DND-41 (cell line): ENCODE measurements around the gene CAPG.
"Not testable (repeated sequence)": the region's sequence is repeated elsewhere in the genome, so short reads cannot be mapped to it uniquely, and the experiment has no call there.

ENCODE experiments used
- ATAC-seq: fragments of 200-7000 bp; cut with Tn5 transposase; 3 replicates; pipeline ENCODE4 v1.9.1; 2021; ENCODE audit warnings: low read depth; ENCODE audit not compliant: insufficient read depth
- DNase-seq: peaks from one replicate; pipeline ENCODE4 v3.0.0-alpha.2; 2020
- H2AFZ ChIP-seq: 2 replicates; pipeline ENCODE4 v1.6.0; 2012; ENCODE audit warnings: low read depth, low read length
- H3K27ac ChIP-seq: 2 replicates; pipeline ENCODE4 v1.5.1; 2012; ENCODE audit warnings: low read length, inconsistent platforms
- H3K27me3 ChIP-seq: fragments of 200-600 bp; sonication (generic); 2 replicates; pipeline ENCODE4 v1.6.0; 2012; ENCODE audit warnings: low read length, mild to moderate bottlenecking, inconsistent platforms; ENCODE audit not compliant: insufficient read depth, poor library complexity
- H3K36me3 ChIP-seq: 2 replicates; pipeline ENCODE4 v1.5.1; 2012; ENCODE audit warnings: low read length, inconsistent platforms; ENCODE audit not compliant: insufficient read depth
- H3K4me1 ChIP-seq: 2 replicates; pipeline ENCODE4 v1.5.1; 2012; ENCODE audit warnings: mild to moderate bottlenecking, low read length; ENCODE audit not compliant: insufficient read depth
- H3K4me2 ChIP-seq: 2 replicates; pipeline ENCODE4 v1.6.0; 2012; ENCODE audit warnings: mild to moderate bottlenecking, moderate library complexity, low read length, inconsistent platforms; ENCODE audit not compliant: insufficient read depth
- H3K4me3 ChIP-seq, 2 experiments: fragments of 200-600 bp in 1 of 2; shearing (Covaris generic) in 1 of 2; 2 replicates each; pipeline ENCODE4 v1.5.1; 2012 to 2016; ENCODE audit warnings: inconsistent platforms in 2 of 2, low read length in 2 of 2, mild to moderate bottlenecking in 2 of 2, low read depth in 1 of 2, moderate library complexity in 1 of 2
- H3K79me2 ChIP-seq: 2 replicates; pipeline ENCODE4 v1.6.0; 2012; ENCODE audit warnings: low read length, inconsistent platforms; ENCODE audit not compliant: insufficient read depth
- H3K9ac ChIP-seq: 2 replicates; pipeline ENCODE4 v1.6.0; 2012; ENCODE audit warnings: low read depth, mild to moderate bottlenecking, inconsistent platforms, low read length, moderate library complexity
- H3K9me3 ChIP-seq: 2 replicates; pipeline ENCODE4 v1.5.1; 2012; ENCODE audit warnings: low read length, moderate library complexity, mild to moderate bottlenecking, inconsistent platforms; ENCODE audit not compliant: insufficient read depth, severe bottlenecking
- H4K20me1 ChIP-seq: 2 replicates; pipeline ENCODE4 v1.6.0; 2012; ENCODE audit warnings: low read length; ENCODE audit not compliant: insufficient read depth
- EZH2 ChIP-seq: IDR thresholded peaks from 3 replicates; pipeline ENCODE4 v1.6.1; 2012; ENCODE audit warnings: borderline replicate concordance, low read depth, mild to moderate bottlenecking, moderate library complexity, low read length, inconsistent platforms; ENCODE audit not compliant: severe bottlenecking
- TF ChIP-seq, protein P1 (sequence below): IDR thresholded peaks from 2 replicates; pipeline ENCODE4 v1.5.1; 2012; ENCODE audit warnings: borderline replicate concordance, low read length, moderate library complexity, mild to moderate bottlenecking; ENCODE audit not compliant: poor library complexity, severe bottlenecking; ENCODE audit errors: extremely low read depth

CAPG gene

DNA sequence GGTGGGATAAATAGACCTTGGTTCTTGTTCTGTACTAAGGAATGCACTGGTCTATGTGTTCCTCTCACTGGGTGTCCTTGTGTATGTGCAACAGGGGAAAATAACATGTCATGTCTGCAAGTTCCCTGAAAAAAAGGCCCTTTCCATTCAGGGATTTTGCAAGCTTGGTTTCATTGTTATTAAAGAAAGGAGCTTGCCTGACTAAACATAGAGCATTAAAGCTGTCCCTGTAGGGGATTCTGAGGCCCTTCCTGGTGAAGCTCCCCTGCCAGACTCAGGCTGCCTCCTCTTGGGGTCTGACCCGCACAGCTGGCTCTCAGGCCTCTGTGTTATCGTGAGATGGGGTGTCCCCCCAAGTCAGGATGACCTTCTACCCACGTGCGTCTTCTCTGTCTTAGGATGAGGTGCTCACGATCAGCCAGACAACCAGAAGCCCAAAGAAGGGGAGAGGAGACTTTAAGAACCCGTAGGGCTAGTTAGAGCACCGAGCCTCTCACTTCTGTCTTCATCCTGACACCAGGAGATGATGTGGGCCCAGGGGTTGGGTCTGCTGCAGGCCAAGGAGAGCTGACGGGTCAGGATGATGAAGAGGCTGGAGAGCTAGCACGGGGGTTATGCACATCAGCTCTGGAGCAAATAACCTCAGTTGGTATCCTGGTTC is 21.2 kb downstream of the CAPG start:
- H2AFZ ChIP-seq = no peak overlapping the region
- H3K79me2 ChIP-seq = no peaks in the 10 kb centered on the region
- peaks cover 67% of the 10 kb centered on the region for H3K36me3 ChIP-seq
- no peak overlapping the region for H3K27ac ChIP-seq
- H3K9ac ChIP-seq = no peak overlapping the region
- no peak for DNase-seq
- H3K4me1 ChIP-seq = no peaks in the 10 kb centered on the region
- no peaks in the 10 kb centered on the region for H3K9me3 ChIP-seq
- H3K4me2 ChIP-seq = no peak overlapping the region
- no peaks in the 10 kb centered on the region for H3K27me3 ChIP-seq
- H4K20me1 ChIP-seq = no peaks in the 10 kb centered on the region
- ATAC-seq = no peak
- TF ChIP-seq, protein P1, sequence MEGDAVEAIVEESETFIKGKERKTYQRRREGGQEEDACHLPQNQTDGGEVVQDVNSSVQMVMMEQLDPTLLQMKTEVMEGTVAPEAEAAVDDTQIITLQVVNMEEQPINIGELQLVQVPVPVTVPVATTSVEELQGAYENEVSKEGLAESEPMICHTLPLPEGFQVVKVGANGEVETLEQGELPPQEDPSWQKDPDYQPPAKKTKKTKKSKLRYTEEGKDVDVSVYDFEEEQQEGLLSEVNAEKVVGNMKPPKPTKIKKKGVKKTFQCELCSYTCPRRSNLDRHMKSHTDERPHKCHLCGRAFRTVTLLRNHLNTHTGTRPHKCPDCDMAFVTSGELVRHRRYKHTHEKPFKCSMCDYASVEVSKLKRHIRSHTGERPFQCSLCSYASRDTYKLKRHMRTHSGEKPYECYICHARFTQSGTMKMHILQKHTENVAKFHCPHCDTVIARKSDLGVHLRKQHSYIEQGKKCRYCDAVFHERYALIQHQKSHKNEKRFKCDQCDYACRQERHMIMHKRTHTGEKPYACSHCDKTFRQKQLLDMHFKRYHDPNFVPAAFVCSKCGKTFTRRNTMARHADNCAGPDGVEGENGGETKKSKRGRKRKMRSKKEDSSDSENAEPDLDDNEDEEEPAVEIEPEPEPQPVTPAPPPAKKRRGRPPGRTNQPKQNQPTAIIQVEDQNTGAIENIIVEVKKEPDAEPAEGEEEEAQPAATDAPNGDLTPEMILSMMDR = no peak
- no peak for TF ChIP-seq EZH2
- H3K4me3 ChIP-seq = no peak overlapping the region

DNA sequence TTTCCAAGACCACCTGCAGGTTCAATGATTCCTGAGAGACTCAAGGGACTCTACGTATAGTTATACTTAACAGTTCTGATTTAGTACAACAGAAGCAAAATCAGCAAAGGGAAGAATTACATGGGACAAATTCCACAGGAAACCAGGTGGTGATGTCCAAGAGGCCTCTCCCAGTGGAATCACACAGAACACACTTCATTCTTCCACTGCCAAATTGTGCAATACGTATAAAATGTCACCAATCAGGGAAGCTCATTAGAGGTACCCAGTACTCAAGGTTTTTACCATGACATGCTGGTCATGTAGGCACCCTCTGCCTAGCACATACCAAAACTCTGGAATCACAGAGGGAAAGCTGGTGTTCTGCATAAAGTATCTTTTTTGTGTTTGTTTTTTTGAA is 22.4 kb downstream of the CAPG start:
- H2AFZ ChIP-seq = no peak overlapping the region
- H3K9me3 ChIP-seq = no peaks in the 10 kb centered on the region
- no peak overlapping the region for H3K27ac ChIP-seq
- H3K4me1 ChIP-seq = no peaks in the 10 kb centered on the region
- H3K79me2 ChIP-seq = no peaks in the 10 kb centered on the region
- TF ChIP-seq EZH2 = no peak
- TF ChIP-seq, protein P1 = no peak
- H3K4me2 ChIP-seq = no peak overlapping the region
- H4K20me1 ChIP-seq = no peaks in the 10 kb centered on the region
- peaks cover 67% of the 10 kb centered on the region for H3K36me3 ChIP-seq
- H3K4me3 ChIP-seq = no peak overlapping the region
- no peak for ATAC-seq
- DNase-seq = no peak
- no peak overlapping the region for H3K9ac ChIP-seq
- no peaks in the 10 kb centered on the region for H3K27me3 ChIP-seq

GRCh38 chr2:85385746-85386145 is 24.4 kb downstream of the CAPG start:
- H3K9me3 ChIP-seq = peaks cover 2% of the 10 kb centered on the region
- peaks cover 50% of the 10 kb centered on the region for H3K36me3 ChIP-seq
- H3K27ac ChIP-seq = peak overlapping the region; percentile 34; the same call in 1 of the 2 replicates
- ATAC-seq (no peak), DNase-seq (no peak)
- TF ChIP-seq EZH2 = no peak
- TF ChIP-seq, protein P1 = no peak
- H3K9ac ChIP-seq = no peak overlapping the region
- H3K4me1 ChIP-seq = no peaks in the 10 kb centered on the region
- no peaks in the 10 kb centered on the region for H3K79me2 ChIP-seq
- H3K4me3 ChIP-seq = no peak overlapping the region
- no peaks in the 10 kb centered on the region for H3K27me3 ChIP-seq
- H2AFZ ChIP-seq = no peak overlapping the region
- H4K20me1 ChIP-seq = no peaks in the 10 kb centered on the region
- no peak overlapping the region for H3K4me2 ChIP-seq

DNA sequence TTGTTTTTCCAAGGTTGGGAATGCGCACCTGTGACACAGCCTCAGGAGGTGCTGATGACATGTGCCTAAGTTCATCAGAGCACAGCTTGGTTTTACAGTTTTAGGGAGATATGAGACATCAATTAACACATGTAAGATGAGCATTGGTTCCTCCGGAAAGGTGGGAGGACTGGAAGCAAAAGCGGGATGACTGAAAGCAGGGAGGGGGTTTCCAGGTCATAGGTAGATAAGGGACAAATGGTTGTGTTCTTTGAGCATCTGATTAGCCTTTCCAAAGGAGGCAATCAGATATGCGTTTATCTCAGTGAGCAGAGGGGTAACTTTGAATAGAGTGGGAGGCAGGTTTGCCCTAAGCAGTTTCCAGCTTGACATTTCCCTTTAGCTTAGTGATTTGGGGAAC is 26.3 kb downstream of the CAPG start:
- Histone ChIP-seq H4K20me1 (no peaks in the 10 kb centered on the region), H3K27ac (no peak overlapping the region), H3K4me3 (no peak overlapping the region), H3K79me2 (no peaks in the 10 kb centered on the region), H3K36me3 (peaks cover 50% of the 10 kb centered on the region), H3K4me2 (no peak overlapping the region), H2AFZ (no peak overlapping the region), H3K4me1 (no peaks in the 10 kb centered on the region), H3K9ac (no peak overlapping the region), H3K9me3 (peaks cover 15% of the 10 kb centered on the region), H3K27me3 (no peaks in the 10 kb centered on the region)
- no peak for TF ChIP-seq EZH2
- TF ChIP-seq, protein P1 = no peak
- DNase-seq (no peak), ATAC-seq (no peak)

DNA sequence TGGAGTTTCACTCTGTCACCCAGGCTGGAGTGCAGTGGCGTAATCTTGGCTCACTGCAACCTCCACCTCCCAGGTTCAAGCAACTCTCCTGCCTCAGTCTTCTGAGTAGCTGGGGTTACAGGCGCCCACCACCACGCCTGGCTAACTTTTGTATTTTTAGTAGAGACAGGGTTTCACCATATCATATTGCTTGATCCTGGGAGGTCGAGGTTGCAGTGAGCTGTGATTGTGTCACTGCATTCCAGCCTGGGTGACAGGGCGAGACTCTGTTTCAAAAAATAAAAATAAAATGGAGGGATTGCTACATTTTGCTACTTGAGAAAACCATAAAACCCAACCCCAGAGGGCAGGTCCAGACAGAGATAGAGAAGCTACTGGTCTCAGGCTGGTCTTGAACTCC is 27.0 kb downstream of the CAPG start:
- H3K9ac ChIP-seq, H4K20me1 ChIP-seq, H3K4me2 ChIP-seq, H3K27ac ChIP-seq, H3K27me3 ChIP-seq, ATAC-seq, H3K79me2 ChIP-seq, DNase-seq, H3K4me1 ChIP-seq, H3K4me3 ChIP-seq, H2AFZ ChIP-seq: not testable (repeated sequence)
- Histone ChIP-seq H3K9me3 (peaks cover 15% of the 10 kb centered on the region), H3K36me3 (peaks cover 46% of the 10 kb centered on the region)
